ENCODE measurements around the gene ZNF613.

GRCh38 chr19:51970718-51971117 lies 43.4 kb downstream of the ZNF613 start:
- no peak for TF ChIP-seq CTCF (conservative IDR thresholded peaks at IDR 0.05; ENCODE audit: low read depth in 2 of 2)
- TF ChIP-seq ZNF331 (CRISPR knock-in tag; IDR thresholded peaks at IDR 0.05; ENCODE audit: low read depth), result no peak
- TF ChIP-seq POLR2AphosphoS5 (IDR thresholded peaks at IDR 0.05; ENCODE audit: low read depth), result no peak
- no peak for TF ChIP-seq EZH2 (IDR thresholded peaks at IDR 0.05; ENCODE audit: low read depth, unreplicated experiment)
- no peak for TF ChIP-seq CREB1 (CRISPR knock-in tag; IDR thresholded peaks at IDR 0.05; ENCODE audit: low read depth)
- no peak for TF ChIP-seq REST (IDR thresholded peaks at IDR 0.05; ENCODE audit: unreplicated experiment)
- TF ChIP-seq ZNF114 (CRISPR knock-in tag; IDR thresholded peaks at IDR 0.05), result no peak
- no peak for TF ChIP-seq ETS1 (IDR thresholded peaks at IDR 0.05)
- TF ChIP-seq JUNB (IDR thresholded peaks at IDR 0.05; ENCODE audit: unreplicated experiment), result no peak
- TF ChIP-seq EZH2phosphoT487 (IDR thresholded peaks at IDR 0.05; ENCODE audit: unreplicated experiment), result no peak
- no peak for TF ChIP-seq ZNF462 (CRISPR knock-in tag; IDR thresholded peaks at IDR 0.05)
- no peak for TF ChIP-seq STAT1 (IDR thresholded peaks at IDR 0.05; ENCODE audit: unreplicated experiment)
- TF ChIP-seq NANOG (IDR thresholded peaks at IDR 0.05; ENCODE audit: borderline replicate concordance), result no peak
